Activated CD4-positive, alpha-beta T cell treated with anti-CD3 and anti-CD28 coated beads, Interleukin-2, amount 50 U/mL, for 1 hour (primary cell): ENCODE data around the gene BRK1.
"Not testable (repeated sequence)": the region's sequence is repeated elsewhere in the genome, so short reads cannot be mapped to it uniquely, and the experiment has no call there.

ENCODE experiments used
- DNase-seq: peaks from one replicate; pipeline ENCODE4 v3.0.0-alpha.2; 2020

Gene BRK1

DNA sequence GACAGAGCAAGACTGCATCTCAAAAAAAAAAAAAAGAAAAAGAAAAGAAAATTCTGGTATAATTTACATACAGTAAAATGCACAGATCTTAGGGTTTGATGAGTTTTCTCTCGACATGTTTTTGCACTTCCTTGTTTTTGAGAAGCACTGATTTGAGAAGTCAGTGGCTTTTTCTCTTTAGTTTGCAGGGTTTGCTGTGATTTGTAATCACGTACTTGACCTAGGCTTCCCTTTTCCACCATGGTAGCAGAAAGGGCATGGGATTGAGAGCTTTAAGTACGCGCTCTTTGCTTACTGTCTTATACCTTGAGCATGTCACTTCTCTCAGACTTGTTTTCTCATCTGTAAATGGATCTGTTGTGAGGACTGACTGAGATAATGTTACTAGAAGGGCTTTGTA is 30.2 kb downstream of the BRK1 start:
- no peak for DNase-seq

DNA sequence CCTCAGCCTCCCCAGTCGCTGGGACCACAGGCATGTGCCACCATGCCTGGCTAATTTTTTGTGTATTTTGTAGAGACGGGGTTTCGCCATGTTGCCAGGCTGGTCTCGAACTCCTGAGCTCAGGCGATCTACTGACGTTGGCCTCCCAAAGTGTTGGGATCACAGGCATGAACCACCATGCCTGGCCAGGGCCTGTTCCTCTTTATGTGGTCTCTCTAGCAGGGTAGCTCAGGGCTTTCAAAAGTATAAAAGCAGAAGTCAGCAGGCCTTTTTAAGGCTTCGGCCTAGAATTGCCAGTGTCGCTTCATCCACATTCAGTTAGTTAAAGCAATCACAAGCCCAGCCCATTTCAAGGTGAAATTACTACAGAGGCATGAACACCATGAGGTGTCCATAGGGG is 33.8 kb downstream of the BRK1 start:
- no peak for DNase-seq

DNA sequence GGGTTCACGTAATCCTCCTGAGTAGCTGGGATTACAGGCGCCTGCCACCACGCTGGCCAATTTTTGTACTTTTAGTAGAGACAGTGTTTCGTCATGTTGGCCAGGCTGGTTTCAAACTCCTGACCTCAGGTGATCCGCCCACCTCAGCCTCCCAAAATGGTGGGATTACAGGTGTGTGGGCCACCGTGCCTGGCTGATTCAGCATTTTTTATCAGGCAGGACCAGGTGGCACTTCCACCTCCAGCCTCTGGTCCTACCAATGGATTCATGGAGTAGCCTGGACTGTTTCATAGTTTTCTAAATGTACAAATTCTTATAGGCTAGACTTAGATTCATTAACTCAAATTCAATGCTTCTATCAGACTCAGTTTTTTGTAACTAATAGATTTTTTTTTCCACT is 35.5 kb downstream of the BRK1 start:
- DNase-seq = no peak

DNA sequence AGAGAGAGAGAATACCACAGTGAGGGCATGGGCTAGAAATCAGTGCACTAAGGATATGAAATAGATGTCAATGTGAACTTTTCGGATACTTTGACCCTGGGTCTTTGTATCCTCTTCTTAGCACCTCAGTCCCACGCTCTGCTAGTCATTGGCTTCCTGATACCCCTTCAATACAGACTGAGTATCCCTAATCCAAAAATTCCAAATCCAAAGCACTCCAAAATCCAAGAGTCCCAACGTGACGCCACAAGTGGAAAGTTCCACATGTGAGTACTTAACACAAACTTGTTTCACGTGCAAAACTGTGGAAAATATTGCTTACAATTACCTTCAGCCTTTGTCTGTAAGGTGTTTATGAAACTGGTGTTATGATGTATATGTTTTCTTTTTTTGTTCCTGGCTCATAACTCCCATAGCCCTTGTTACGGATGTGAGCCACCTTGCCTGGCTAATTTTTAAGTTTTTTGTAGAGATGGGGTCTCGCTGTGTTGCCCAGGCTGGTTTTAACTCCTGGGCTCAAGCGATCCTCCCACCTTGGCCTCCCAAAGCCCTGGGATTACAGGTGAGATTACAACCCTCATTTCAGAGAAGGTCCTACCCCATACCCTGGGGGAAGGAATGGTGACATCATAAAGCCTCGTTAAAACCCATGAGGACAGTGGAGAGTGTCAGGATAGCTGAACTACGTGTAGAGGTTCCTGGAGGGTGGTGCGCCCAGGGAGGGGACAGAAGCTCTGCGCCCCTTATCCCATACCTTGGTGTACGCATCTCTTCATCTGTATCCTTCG is 39.1 kb downstream of the BRK1 start:
- DNase-seq = no peak

DNA sequence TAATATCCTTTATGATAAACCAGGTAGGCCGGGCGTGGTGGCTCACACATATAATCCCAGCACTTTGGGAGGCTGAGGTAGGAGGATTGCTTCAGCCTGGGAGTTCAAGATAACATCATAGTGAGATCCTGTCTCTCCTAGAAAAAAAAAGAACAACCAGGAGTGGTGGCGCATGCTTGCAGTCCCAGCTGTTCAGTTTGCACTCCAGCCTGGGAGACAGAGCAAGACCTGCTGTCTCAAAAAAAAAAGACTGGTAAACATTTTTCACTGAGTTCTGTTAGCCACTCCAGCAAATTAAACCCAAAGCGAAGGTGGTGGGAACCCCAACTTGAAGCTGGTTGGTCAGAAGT is 39.6 kb downstream of the BRK1 start:
- no peak for DNase-seq

DNA sequence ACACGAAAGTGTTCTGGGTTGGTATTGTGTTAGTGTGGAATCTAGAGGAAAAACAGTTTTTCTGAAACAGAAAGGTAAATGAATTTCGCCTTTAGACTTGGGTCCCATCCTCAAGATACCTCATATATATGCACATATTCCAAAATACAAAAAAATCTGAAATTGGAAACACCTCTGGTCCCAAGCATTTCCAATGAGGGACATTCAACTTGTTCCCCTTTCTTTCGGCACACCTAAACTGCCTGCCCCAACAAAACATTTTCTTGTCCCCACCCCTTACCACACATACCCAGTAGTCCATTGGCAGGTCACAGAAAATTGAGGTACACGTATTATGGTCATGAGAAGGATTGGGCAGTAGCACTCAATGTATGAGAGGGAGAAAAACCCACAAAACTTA is 40.2 kb downstream of the BRK1 start:
- no peak for DNase-seq

DNA sequence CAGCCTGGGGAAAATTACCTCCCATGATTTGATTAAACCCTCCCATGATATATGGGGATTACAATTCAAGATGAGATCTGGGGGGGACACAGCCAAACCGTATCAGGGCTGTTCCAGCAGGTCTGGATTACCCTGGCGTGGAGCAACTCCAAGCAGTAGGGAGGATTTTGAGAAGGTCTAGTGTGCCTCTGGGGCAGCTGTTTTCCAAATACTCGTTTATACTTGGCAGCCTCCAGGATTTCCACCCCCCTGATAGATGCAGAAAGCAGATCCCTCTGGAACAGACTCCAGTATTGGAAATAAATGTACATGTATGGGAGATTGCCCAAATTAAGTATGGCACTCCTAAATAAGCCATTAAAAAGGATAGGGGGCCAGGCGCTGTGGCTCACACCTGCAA is 41.6 kb downstream of the BRK1 start:
- no peak for DNase-seq

DNA sequence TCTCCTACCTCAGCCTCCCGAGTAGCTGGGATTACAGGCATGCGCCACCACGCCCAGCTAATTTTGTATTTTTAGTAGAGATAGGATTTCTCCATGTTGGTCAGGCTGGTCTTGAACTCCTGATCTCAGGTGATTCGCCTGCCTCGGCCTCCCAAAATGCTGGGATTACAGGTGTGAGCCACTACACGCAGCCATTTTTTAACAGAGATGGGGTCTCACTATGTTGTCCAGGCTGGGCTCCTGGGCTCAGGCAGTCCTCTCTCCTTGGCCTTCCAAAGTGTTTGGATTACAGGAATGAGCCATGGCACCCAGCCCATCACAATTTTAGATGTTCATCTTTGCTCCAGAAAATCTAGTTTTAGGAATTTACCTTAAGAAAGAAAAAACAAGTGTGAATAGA is 43.1 kb downstream of the BRK1 start:
- DNase-seq = not testable (repeated sequence)

DNA sequence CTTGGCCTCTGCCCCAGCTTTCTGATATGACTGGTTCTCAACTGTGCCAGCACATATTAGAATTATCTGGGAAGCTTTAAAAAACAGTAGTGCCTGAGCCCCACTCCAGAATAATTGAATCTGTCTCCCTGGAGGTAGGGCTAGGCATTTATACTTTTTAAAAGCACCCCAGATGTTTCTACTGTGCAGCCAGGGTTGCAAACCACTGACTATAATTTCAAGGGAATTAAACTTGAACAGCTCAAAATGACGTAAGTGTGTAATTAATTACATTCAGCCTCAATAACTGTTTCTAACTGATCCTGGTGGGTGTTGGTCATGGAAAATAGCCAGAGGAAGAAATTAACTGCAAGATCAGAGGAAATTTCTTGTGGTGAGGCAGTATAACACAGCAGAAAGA is 44.9 kb downstream of the BRK1 start:
- DNase-seq = no peak

DNA sequence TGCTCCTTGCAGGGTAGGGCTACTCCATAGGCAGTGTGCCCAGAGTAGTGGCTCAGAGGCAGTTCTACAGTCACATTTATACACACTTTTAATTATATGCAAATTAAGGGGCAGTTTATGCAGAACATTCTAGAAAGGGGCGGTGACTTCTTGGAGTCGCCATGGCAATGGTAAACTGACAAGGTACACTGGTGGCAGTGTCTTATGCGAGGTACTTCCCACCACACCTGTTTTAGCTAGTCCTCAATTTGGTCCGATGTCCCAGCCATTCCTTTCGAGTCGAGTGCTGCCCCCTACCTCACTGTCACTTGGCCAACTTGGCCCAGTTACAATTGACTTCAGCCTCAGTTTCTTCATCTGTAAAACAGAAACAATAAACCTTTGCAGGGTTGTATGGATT is 45.5 kb downstream of the BRK1 start:
- no peak for DNase-seq

DNA sequence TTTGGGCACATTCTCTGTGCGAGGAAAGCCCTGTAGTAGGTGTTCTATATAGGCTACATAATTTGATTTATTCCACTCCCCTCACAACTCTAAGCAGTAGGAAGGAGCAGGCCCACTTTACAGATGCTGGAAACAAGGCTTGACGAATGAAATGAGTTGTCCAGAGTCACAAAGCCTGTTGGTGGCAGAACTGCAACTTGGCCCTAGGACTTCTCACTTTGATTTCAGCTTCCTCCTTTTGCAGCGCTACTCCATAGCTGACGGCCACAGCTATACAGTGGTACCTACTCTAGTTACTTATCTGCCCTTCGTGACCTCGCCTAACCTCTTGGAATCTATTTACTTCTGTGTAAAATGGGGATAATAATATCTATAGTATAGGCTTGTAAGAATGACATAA is 46.7 kb downstream of the BRK1 start:
- no peak for DNase-seq

DNA sequence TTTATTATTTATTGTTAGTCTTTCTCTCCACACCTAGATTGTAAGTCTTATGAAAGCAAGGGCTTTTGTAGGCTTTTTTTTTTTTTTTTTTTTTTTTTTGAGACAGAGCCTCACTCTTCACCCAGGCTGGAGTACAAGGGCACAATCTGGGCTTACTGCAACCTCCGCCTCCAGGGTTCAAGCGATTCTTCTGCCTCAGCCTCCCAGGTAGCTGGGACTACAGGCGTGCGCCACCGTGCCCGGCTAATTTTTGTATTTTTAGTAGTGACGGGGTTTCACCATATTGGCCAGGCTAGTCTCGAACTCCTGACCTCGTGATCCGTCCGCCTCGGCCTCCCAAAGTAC is 48.7 kb downstream of the BRK1 start:
- DNase-seq = not testable (repeated sequence)

DNA sequence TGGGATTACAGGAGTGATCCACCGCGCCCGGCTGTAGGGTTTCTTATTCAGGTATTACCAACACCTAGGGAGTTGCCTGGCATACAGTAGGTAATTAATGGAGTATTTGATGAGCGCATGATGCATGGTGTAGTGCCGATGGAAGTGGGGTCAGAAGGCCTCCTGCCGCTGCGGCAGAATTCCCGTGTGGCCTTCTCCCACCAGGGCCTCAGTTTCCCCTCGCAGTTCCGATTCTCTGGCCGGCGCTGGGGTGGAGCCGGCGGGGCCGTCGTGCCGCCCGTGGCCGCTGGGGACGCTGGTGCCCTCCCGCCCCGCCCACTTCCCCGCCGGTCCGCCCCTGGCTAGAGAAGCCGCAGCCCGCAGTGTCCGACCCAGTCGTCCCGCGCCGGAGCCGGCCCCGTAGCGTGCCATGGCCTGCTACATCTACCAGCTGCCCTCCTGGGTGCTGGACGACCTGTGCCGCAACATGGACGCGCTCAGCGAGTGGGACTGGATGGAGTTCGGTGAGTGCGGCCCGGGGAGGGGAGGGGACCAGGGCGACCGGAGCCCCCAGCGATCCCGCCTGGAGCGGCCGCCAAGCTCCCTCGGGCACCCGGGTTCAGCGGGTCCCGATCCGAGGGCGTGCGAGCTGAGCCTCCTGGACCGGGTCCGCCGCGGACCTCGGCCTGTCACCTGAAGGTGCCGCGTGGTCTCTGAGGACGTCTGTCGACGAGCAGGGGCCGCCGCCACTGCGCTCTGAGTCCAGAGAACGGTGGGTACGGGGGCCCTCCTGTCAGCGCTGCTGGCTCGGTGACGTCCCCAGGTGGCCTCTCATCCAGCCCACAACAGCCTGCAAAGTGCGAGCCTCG is 49.3 kb downstream of the BRK1 start, which contains the start of gene IRAK2:
TSS of gene IRAK2 (plus strand) at position 374 of the 848 bp plus-strand sequence. CDS start at position 410, 36 bp downstream.
- DNase-seq = peak; percentile 47

DNA sequence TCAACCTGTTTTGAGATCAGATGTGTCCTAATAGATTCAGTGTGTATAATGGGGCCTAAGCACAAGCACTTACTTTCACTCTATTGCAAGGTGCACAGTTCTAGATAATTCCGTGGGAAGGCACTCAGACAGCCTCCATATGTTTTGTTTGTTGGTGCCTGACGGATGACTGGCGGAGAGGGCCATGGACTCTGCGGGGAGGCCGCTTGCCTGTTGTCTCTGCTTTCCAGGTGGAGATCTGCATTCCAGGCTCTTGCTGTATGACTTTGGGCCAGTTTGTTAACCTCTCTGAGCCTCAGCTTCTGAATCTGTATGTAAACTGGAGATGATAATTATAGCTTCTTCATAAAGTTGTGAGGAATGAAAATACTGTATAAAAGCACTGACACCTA is 50.7 kb downstream of the BRK1 start:
- no peak for DNase-seq

DNA sequence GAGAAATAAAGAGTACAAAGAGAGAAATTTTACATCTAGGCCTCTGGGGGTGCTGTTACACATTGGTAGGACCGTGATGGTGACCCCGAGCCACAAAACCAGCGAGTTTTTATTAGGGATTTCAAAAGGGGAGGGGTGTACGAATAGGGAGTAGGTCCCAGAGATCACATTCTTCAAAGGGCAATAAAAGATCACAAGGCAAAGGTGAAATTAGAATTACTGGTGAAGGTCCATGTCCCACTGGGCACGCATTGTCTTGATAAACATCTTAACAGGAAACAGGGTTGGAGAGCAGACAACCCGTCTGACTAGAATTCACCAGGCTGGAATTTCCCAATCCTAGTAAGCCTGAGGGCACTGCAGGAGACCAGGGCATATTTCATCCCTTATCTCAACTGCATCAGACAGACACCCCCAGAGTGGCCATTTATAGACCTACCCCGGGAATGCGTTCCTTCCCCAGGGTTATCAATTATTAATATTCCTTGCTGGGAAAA is 53.6 kb downstream of the BRK1 start:
- DNase-seq = no peak

DNA sequence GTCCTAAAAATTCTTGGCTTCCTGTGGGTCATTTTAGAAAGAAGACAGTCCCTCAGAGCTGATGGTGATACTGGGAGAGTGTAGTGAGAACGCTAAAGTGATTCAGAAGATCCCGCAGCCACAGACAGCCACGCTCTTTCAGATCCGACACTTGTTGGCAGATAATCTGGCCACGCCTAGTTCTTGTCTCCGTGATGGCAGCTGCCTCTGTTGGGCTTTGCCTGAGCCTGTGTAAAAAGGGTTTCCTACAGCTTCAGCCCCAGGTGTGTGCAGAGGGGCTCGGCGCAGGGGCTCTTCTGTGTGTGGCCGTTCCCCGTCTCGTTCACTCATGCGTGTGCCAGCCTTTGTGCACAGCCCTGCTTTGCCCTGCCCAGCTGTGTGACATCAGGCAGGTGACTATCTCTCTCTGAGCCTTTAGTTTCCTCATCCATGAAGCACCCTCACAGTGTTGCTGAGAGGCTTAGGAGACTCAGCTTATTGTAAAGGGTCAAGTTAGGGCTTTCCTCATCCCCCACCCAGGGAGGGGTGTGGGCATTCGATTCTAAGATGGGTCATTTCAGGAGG is 55.5 kb downstream of the BRK1 start:
- DNase-seq = no peak

DNA sequence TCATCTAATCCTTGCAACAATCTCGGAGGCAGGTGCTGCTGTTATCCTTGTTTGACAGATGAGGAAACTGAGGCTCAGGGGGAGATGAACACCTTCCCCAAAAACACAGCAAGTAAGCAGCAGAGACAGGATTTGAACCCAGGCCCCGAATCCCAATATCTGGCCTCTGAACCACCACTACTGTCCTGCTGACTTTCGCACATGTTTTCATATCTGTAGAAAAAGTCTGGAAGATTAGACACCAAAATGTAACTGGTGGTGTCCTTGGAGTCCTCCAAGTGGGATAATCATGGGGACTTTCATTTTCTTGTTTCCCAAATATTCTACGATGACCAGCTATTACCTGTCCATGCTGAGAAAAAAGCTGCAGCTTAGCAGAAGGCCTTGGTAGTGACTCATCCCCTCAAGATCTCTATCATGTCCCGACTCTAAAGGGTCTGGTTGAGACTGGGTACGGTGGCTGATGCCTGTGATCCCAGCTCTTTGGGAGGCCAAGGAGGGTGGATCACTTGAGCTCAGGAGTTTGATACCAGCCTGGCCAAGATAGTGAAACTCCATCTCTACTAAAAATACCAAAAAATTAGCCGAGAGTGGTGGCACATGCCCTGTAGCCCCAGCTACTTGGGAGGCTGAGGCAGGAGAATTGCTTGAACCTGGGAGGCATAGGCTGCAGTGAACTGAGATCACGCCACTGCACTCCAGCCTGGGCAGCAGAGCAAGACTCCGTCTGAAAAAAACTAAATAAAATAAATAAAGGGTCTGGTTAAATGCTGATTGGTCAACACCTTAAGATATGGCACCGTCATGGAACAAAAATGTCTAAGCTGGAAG is 57.8 kb downstream of the BRK1 start:
- DNase-seq = no peak

DNA sequence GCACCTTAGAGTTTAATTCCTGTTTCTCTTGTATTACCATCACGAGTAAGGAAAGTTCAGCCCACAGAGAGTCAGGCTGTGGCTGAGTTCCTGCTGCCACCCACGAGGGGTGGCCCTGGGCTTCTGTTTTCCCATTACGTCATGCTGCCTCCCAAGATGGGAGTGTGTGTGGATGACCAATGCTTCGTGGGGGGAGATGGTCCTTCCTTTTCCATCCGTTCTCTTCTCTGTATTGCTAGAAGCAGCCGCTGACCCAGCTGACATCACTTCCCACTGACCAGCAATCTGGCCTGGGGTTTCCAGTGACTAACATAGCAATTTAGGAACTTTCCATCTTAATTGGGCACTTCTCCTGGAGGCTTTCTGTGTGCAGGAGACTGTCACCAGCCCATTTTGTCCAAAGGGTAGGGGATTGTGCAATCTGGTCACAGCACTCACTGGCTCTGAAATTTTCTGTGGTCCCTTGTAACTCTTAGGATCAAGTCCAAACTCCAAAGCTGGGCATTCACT is 58.5 kb downstream of the BRK1 start:
- DNase-seq = no peak

DNA sequence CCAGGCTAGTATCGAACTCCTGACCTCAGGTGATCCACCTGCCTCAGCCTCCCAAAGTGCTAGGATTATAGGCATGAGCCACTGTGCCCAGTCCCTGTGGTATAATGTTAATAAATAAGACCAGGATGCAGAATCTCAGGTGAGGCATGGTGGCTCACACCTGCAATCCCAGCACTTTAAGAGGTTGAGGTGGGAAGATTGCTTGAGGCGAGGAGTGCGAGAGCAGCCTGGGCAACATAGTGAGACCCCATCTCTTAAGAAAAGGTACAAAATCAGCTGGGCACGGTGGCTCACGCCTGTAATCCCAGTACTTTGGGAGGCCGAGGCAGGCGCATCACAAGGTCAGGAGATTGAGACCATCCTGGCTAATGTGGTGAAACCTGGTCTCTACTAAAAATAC is 59.9 kb downstream of the BRK1 start:
- DNase-seq = not testable (repeated sequence)

DNA sequence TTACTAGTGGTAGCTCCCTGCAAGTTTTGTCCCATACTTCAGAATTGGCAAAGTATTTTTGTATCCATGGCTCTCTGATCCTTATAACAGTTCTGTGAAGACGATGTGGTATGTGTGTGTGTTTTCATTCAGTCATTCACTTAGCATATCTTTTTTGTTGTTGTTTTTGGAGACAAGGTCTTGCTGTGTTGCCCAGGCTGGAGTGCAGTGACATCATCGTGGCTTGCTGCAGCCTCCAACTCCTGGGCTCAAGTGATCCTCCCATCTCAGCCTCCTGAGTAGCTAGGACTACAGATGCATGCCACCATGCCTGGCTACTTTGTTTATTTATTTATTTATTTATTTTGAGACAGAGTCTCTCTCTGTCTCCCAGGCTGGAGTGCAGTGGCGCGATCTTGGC is 60.7 kb downstream of the BRK1 start:
- not testable (repeated sequence) for DNase-seq
